HG03378 (cell line): Measurements from ENCODE around the gene FBXL5.

ENCODE experiments used
- ATAC-seq: cut with Tn5 transposase; IDR thresholded peaks from one replicate; pipeline ENCODE4 v1.9.1; 2021; ENCODE audit warnings: mild to moderate bottlenecking, moderate library complexity; ENCODE audit not compliant: unreplicated experiment

FBXL5 gene

DNA sequence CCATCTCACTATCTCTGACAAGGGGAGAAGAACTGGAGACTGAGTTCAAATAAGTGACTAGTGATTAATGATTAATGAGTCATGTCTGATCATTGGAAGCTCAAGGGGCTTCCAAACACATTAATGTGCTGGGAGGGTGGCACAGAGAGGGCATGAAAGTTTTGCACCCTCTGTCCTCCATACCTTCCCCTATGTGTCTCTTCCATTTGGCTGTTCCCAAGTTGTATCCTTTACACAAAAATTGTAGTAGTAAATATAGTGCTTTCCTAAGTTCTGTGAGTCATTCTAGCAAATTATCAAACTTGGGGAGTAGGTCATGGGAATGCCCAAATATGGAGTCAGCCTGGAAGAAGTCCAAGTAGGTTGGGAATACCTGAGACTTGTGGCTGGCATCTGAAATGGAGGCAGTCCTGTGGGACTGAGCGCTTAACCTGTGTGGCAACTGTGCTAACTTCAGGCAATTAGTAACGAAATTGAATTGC lies 22.4 kb upstream of the FBXL5 start:
- no peak for ATAC-seq

DNA sequence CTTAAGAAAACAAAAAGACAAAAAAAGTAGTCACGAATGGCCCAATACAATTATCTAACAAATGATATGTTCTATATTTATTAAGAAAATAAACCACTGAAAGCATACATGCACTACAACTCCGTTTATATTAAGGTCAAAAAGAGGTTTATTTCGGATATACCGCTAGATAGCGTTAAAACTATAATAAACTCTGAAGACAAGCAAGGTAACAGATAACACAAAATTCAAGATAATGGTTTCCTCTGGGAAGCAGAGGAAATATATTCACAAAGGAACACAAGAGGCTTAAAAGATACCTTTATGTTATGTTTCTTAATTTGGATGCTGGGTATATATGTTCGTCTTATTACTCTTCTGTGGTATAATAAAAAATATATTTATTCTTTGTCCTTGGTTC lies 21.7 kb upstream of the FBXL5 start:
- no peak for ATAC-seq

DNA sequence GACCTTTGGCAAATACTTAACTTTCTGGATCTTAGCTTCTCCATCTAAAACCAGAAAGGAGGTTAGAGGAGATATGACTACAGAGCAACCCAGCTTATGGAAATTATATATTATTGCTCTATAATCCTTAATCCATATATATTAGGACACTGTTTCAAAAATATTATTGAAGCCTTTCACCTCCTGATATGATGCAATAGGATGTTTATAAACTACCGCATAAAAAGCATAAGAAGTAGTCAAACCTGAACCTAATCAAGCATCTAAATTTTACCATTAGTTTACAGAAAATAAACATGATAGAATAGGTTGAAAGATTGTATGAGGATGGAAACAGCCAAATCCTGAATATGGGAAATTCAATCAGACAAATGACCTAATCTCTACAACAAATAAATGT lies 20.9 kb upstream of the FBXL5 start:
- ATAC-seq: no peak

DNA sequence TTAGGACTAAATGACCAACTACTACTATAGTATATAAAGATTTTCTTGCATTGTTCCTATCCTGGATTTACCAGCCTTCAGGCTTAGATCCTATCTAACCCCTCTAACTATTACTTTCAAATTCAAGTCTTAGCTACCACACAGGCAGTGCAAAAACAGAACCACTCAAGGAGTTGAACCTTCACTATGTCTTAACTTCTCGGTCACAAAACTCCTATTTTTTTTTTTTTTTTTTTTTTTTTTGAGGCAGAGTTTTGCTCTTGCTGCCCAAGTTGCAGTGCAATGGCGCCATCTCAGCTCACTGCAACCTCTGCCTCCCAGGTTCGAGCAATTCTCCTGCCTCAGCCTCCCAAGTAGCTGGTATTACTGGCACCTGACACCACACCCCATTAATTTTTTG lies 20.2 kb upstream of the FBXL5 start:
- ATAC-seq: no peak

DNA sequence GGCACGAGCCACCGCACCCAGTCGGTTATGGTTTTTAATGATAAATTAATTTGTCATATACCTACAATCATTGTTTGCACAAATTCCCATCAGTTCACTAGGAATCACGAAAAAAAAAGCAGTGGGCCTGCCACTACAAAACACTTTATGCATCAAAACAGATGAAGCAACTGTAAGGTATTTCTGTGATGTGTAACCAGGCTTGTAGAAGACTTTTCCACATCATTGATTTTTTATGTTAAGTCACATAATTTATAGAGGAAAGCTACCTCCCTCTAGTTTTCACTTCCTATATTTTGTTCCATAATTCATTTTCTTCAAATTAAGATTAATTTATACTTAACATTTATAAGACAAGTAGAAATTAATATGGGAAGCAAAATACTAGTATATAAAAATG lies 19.8 kb upstream of the FBXL5 start:
- ATAC-seq: no peak

DNA sequence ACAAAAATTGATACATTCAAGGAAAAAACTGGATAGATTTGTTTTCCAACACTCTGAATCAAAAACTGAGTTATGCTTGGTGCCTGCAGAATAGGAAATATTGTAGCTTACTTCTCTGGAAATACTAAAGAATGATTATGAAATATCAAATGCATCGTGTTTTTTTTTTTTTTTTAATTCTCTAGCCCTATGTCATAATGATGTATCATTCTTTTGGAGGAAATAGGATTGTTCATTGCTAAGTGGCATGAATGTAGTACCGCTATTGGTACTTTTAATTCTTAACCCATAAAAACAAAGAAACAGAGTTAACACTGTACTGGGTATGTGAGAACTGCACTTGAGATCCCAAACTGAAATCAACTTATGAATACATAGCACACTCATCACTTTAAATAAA lies 18.9 kb upstream of the FBXL5 start:
- ATAC-seq: no peak

DNA sequence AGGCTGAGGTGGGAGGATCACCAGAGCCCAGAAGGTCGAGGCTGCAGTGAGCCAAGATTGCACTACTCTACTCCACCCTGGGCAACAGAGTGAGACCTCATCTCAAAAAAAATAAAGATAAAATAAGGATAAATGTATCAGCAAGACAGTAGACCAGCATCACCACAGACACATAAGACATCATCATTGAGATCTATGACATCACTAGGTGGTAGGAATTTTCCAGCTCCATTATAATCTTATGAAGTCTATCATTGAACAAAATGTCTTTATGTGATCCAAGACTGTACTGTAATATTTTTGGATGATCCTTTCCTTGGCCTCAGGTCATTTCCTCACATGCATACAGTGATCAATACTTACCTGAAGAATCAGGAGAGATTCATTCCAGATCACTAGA lies 18.2 kb upstream of the FBXL5 start:
- no peak for ATAC-seq

DNA sequence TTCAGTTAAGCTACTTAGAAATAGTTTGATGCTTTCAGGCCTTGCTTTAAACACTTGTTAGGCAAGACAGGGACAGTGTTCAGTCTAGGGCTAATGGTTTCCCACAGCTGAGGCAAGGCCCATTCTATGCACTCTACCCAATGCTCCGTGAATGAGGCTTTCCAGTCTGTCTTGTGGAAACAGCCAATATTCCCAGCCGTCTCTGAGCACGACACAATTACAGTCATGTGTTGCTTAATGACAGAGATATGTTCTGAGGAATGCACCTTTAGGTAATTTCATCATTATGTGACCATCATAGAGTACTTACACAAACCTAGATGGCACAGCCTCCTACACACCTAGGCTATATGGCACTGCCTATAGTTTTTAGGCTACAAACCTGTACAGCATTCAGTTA lies 16.9 kb upstream of the FBXL5 start:
- ATAC-seq: no peak

DNA sequence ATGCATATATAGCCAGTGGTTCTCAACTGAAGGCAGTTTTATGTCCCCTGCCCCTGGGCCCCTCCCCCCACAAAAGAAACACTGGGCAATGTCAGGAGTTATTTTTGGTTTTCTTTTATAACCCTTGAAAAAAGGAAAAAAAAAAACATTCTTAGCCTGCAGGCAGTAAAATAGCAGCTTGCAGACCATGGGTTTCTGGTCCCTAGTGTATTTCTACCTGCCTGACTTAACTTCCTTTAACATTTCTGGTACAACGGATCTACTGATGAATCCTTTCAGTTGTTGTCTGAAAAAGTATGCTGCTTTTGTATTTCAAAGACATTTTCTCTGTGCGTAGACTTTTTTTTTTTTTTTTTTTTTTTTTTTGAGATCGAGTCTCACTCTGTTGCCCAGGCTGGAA lies 15.4 kb upstream of the FBXL5 start:
- no peak for ATAC-seq

DNA sequence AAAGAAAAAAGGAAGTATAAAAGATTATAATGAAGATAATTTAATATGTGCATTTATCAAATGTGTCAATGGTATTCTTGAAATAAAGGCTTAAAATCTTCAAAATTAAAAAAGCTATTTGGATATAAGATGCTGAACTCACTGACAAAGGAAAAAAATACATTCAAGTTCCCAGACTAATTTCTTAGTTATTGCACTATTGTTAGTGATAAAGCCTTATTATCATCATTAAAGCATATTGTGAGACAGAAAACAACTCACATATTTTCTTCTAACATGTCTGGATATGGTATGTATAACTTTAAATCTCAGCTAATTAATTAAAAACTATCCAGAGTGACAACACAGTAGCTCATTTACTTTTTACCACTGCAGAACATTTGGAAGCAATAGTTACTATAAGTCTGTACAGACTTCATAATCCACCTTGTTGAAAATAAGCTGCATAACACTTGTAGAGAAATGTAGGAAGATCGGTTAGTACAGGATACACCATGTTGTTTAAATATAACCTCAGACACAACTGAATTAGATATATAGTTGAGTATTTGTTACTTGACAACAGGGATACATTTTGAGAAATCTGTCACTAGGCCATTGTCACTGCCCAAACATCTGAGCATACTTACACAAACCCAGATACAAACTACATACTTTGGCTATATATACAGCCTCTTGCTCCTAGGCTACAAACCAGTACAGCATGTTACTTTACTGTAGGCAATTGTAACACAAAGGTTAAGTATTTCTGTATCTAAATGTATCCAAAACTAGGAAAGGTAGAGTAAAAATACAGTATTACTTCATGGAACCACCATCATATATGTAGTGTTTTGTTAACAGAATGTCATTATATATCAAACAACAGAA lies 13.6 kb upstream of the FBXL5 start:
- no peak for ATAC-seq

DNA sequence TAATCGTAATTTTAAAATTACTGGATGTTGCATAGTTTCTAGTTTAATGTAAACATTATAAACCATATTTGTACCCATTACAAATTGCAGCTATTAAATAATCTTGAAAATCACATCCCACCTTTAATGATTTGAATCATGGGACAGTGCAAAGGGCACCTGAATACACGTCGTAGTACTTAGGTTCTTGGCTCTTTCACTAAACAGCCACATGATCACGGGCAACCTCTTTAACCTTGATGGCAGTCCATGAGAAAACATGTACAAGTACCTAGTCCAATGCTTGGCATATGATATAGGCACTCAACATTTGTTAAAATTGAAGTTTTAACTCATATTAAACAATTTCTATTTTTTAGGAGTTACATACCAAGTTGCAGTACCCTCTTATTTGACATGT lies 11.8 kb upstream of the FBXL5 start:
- ATAC-seq: no peak

DNA sequence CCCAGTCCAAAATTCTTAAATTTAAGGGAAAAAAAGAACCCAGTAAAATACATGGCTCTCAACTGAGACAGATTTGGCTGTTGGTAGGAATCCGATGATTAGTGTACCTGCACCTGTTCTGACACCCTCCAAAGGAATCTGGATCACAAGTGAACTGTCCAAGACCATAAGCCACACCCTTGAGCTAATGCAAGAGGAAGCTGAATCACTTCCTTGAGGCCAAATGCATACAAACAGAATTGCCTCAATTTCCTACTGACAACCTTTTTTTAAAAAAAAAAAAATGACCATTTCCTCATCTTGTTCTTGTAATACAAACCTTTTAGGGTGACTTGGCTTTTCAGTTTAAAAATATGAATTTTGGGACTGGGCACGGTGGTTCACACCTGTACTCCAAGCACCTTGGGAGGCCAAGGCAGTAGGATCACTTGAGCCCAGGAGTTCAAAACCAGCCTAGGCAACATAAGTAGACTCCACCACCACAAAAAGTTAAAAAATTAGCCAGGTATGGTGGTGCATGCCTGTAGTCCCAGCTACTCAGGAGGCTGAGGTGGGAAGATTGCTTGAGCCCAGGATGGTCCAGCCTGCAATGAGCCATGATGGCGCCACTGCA lies 10.7 kb upstream of the FBXL5 start:
- ATAC-seq: no peak

DNA sequence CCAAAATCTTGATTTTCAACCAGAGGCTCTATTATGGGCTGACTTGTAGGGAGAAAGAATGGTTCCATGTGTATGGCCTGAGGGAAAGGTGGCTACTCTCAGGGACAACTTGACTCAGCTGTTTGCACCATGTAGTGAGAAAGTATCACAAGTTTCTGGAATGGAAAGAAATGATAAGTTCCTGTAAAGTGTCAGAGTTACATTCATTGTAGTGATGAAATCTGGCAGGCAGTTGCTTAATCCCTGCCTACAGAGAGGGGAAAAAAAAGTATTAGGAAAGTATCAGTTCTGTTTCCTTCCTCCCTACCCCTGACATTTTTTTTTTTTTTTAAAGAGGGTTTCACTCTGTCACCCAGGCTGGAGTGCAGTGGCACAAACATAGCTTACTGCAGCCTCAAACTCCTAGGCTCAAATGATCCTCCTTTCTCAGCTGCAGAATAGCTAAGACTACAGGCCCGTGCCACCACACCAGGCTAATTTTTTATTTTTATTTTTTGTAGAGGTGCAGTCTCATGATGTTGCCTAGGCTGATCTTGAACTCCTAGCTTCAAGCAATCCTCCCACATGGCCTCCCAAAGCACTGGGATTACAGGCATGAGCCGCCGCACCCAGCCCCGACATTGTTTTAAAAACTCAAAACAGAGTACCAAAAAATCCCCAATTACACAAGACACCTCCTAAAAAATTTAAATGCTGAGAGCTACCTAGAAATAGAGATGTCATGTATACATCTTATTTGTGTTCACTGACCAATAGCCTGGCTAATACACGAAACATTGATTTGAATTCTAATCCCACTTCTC lies 4.8 kb upstream of the FBXL5 start:
- ATAC-seq: no peak

DNA sequence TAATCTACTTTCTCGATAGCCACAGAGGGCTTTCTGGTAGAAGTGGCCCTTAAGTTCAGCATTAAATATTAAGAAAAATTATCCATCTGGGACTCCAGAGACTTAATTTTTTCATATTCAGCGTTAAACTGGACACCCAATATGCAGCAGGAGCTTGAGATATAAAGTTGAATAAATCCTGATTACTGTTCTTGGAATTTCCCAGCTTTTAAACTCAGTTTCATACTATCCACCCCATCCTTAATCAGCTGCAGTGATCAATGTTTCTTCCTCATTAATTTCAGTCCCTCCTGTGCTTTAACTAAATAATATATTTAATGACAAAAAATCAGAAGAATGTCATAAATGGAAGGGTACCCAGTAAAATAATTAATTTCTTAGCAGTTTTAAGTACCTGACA lies 3.6 kb upstream of the FBXL5 start:
- ATAC-seq: no peak

DNA sequence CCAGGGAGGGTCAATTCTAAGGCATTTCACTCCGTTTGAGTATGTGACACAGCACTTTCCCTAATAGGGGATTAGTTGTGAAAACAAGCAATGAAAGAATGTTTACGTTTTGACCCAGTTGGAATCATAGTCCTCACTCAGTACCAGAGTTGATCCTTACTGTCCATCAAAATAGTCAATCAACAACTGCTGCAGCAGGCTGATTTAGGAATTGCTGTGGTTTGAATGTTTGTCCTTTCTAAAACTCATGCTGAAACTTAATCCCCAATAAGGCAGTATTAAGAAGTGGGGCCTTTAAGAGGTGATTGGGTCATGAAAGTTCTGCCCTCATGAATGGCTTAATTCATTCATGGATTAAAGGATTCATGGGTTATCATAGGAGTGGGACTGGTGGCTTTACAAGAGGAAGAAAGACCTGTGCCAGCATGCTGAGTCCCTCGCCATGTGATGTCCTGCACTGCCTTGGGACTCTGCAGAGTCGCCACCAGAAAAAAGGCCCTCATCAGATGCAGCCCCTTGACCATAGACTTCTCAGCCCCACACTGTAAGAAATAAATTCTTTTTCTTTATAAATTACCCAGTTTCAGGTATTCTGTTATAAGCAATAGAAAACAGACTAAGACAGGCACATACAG lies 3.1 kb upstream of the FBXL5 start:
- ATAC-seq: no peak

DNA sequence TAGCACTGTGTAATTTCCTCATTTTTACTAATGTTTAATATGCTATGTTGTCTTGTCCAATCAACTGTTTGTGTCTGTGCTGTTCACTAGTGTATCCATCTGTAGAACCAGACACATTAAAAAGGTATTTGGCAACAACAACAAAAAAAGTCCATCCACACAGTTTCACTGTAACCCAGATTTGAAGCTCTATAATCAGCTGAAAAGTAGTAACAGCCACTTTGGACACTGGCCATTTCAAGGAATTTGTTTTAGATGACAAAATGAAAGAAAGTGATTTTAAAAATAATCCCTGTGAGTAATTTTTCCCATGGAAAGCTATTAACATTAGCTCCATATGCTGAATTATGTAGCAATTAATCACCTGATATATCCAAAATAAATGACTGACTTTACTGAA lies 2.2 kb upstream of the FBXL5 start:
- ATAC-seq: no peak

DNA sequence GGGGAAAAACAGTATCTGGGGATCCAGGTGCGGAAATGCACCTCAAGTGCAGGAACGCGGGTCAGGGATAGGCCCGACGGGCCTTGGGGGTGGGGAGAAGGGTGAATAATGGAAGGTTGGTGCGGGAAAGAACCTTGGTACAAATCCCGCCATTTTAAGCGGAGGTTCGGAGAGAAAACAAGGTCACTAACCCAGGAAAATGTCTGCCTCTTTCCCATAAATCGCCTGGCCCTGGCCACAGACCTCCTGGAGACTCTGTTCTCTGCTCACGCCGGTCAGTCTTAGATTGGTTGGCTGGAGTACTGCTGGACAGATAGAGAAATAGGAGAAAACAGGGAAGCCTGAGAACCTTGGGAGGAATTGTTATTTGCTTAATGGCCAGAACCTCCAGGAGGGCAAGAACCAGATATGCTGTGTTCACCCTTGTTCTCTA lies 897 bp upstream of the FBXL5 start:
- ATAC-seq: no peak

DNA sequence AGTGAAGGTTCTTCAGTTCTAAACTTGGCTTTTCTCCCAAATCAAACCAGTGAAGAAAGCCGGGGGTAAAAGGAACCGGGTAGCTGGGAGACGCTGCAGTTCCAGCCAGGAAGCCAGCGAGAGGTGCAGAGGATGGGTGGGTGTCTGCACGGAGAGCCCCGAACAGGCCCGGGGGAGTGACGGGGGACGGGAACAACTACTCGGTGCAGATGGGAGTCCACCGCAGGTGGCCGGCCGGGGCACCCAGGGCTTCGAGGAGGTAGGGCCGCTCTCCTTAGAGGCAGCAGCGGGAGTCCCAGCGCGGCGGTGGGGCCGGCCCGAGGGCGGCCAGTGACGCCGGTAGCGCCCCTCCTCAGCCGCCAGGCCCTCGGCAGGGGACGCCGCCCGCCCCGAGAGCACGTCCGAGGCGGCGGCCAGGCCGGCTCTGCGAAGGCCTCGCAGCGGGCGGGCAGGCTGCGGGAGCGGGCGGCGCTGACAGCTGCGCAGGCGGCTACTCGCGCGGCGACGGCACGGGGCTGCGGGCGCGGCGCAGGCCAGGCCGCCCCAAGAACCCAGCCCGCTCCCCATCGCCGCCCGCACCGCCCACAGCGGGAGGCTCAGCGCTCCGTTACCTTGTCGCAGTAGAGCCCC lies 449 bp downstream of the FBXL5 start:
- peak; percentile 43 for ATAC-seq

DNA sequence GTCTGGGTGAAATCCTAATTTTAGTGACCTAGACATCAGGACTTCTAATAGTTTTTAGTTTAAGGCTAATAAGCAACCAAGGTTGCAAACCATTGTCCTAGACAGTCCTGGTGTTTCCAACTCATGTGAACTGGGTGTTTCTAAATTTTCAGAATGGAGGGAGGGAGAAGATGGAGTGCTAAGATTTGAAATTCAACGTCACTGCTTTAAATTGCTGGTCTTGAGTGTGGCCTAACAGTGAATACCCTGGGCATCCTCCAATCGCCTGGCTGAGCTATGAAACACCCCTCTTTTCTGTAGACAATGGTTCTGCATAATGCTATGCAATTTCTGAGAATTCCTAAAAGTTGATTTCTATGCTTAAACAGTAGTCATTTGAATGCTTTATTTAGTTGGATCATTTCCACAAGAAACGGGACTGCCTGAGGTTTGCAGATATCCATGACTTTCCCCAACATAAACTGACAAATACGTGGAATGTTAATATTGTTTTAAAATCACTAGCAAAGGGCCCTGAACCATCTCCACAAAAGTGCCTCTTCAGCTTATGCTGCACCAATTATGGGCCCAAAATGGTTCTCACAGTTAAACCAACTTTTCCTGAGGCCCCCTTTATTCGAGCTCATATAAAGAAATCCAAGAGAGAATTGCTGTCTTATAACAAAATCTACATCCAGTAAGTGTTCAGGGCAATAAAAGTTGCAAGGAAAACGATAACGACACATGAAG lies 1.1 kb downstream of the FBXL5 start:
- peak; percentile 37 for ATAC-seq

DNA sequence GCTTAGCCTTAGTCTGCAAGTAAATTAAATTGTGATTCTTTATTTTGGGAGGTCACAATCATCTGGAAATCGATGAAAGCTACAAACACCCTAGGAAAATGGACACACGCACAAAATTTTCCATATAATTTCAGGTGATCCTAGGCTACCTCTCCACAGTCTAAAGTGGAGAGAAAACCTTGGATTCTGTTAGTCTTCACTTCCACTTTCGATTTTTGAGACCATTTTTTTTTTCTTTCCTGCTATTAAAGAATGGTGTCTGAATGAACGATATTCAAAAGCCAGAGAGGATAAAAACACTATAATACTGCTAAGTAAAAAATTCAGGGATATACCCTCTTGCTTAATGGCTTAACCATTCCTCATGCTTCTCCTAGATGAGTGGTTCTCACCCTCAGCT lies 1.7 kb downstream of the FBXL5 start:
- ATAC-seq: no peak
